Femur (tissue), 1 donor: ENCODE data around the gene CAPG.
"Not testable (repeated sequence)": the region's sequence is repeated elsewhere in the genome, so short reads cannot be mapped to it uniquely, and the experiment has no call there.

Source experiments
- DNase-seq: peaks from one replicate; pipeline ENCODE4 v3.0.0-alpha.2; 2017

The CAPG gene

GRCh38 chr2:85409845-85410583, at the start of gene CAPG:
CAPG (minus strand) TSS chr2:85410366; CDS start chr2:85402145, 8,221 bp downstream.
- peak; percentile 76 for DNase-seq

GRCh38 chr2:85459771-85460170, 49.6 kb upstream of the CAPG start:
- no peak for DNase-seq

GRCh38 chr2:85458601-85459563, 48.7 kb upstream of the CAPG start:
- DNase-seq: no peak

- DNase-seq: no peak
These were observed 47.7 kb upstream of the CAPG start for GRCh38 chr2:85457877-85458316.

- DNase-seq: no peak
These were observed 46.9 kb upstream of the CAPG start for GRCh38 chr2:85457043-85457442.

GRCh38 chr2:85455552-85456090, 45.5 kb upstream of the CAPG start:
- DNase-seq: no peak

- no peak for DNase-seq
These were observed 43.4 kb upstream of the CAPG start for GRCh38 chr2:85453571-85453970.

- no peak for DNase-seq
These were observed 42.1 kb upstream of the CAPG start for GRCh38 chr2:85452237-85452636.

GRCh38 chr2:85449214-85449588, 39.0 kb upstream of the CAPG start:
- no peak for DNase-seq

GRCh38 chr2:85448461-85449213, 38.5 kb upstream of the CAPG start:
- DNase-seq: no peak

- no peak for DNase-seq
These were observed 37.0 kb upstream of the CAPG start for GRCh38 chr2:85447222-85447585.

GRCh38 chr2:85446296-85447221, 36.4 kb upstream of the CAPG start:
- no peak for DNase-seq

- no peak for DNase-seq
These were observed 35.4 kb upstream of the CAPG start for GRCh38 chr2:85445316-85446295.

- DNase-seq: no peak
These were observed 34.5 kb upstream of the CAPG start for GRCh38 chr2:85444629-85445172.

- no peak for DNase-seq
These were observed 31.7 kb upstream of the CAPG start for GRCh38 chr2:85441864-85442263.

GRCh38 chr2:85440729-85441128, 30.6 kb upstream of the CAPG start:
- DNase-seq: no peak

GRCh38 chr2:85439986-85440385, 29.8 kb upstream of the CAPG start:
- no peak for DNase-seq

GRCh38 chr2:85439569-85439968, 29.4 kb upstream of the CAPG start:
- DNase-seq: not testable (repeated sequence)

- no peak for DNase-seq
These were observed 28.9 kb upstream of the CAPG start for GRCh38 chr2:85439025-85439472.
